ENCODE measurements around the gene TSN. TPM values are rescaled to one million over a fixed set of nuclear protein-coding genes. Genes with fewer than 3 reads are reported as not detected.

TSN gene
- total RNA-seq (2022; extraction: Qiagen RNA extraction; ENCODE audit: low read depth): 55.0 to 92.9 TPM (median 60.7 TPM) in 5 replicates

GRCh38 chr2:121755237-121756111 is at the start of gene TSN:
Gene TSN (plus strand): TSS chr2:121755651. CDS start chr2:121755780, 129 bp downstream.

GRCh38 chr2:121736462-121737336 is 18.8 kb upstream of the TSN start, which contains the start of gene NIFK:
Gene NIFK (minus strand): TSS chr2:121736875. CDS start chr2:121736850, 25 bp downstream.

Other genes with a start within 250 kb of the TSN start
- gene RNU4ATAC, start 224.8 kb upstream of the TSN start, total RNA-seq (2022; extraction: Qiagen RNA extraction; ENCODE audit: low read depth): not detected in 5 replicates
- gene CLASP1, start 106.2 kb upstream of the TSN start, total RNA-seq (2022; extraction: Qiagen RNA extraction; ENCODE audit: low read depth): 14.4 to 20.6 TPM (median 18.5 TPM) in 5 replicates
- 59.9 to 113 TPM (median 63.9 TPM) in 5 replicates for gene NIFK, start 18.8 kb upstream of the TSN start, total RNA-seq (2022; extraction: Qiagen RNA extraction; ENCODE audit: low read depth)